ENCODE results near the gene MEMO1. TPM values are rescaled to one million over a fixed set of nuclear protein-coding genes. Genes with fewer than 3 reads are reported as not detected.
A peak's percentile ranks its signal among the peaks of the same experiment; 100 is the strongest.
"Not testable (repeated sequence)": the region's sequence is repeated elsewhere in the genome, so short reads cannot be mapped to it uniquely, and the experiment has no call there.

Gene MEMO1
- 41.9 TPM for total RNA-seq
- long read RNA-seq, full-length matches to known transcripts, result 39 of 46 reads
- long read RNA-seq, partial matches to known transcripts, result 1 of 46 reads
- long read RNA-seq, other reads (novel, unspliced or antisense), result 6 of 46 reads

DNA sequence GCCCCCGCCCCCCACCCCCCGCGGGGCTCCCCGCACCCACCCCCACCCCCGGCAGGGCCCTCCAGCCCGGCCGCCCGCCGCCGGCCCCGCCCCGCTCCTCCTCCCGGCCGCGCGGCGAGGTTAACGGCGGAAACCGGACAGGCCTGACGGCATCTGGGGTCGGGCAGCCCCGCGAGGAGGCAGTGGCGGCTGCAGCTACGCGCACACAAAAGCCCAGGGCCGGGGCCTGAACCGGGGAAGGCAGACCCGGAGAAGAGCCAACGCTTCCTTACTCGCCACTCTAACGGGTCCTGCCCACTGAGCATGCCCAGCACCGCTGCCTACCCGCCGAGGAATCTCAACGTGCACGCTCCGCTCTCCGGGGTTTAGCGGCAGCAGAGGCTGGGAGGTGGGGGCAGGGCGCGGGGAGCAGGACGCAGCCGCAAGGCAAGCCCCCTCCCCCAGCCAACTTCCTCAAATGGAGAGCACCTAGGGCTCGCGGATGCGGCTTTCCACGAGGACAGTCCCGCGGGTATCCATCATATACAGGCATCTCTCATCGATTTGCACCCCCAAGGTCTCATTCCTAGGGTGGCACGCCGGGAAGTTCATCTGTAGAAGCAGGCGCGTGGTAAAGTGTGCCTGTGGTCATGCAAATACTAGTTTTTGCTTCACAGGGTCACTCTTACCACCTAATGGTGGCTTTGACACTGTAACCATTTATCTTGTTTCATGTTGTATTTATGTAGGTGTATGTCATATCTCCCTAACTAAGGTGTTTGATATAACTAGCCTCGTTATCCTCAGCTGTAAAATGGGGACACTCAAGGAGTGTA, at the start of gene MEMO1:
MEMO1 (minus strand) TSS at position 339 of the 815 bp plus-strand sequence. CDS start 761 bp downstream, outside the sequence.
- H3K36me3 ChIP-seq, result peaks cover 1% of the 10 kb centered on the region
- peak; percentile 95 for DNase-seq
- H3K4me3 ChIP-seq, result peak within 1 kb of the TSS; percentile 92
- intact Hi-C loops (cut with micrococcal nuclease), result no loop called here
- no peaks in the 10 kb centered on the region for H3K27me3 ChIP-seq (ENCODE audit: low read depth)
- no peaks in the 10 kb centered on the region for H3K9me3 ChIP-seq (replicated peaks)
- H3K4me1 ChIP-seq, result peaks cover 42% of the 10 kb centered on the region
- TF ChIP-seq CTCF (IDR thresholded peaks at IDR 0.05; ENCODE audit: borderline replicate concordance), result no peak
- peak within 1 kb of the TSS; percentile 98 for H3K27ac ChIP-seq (replicated peaks)

- H3K4me1 ChIP-seq, result peaks cover 32% of the 10 kb centered on the region
- no peak overlapping the region for H3K4me3 ChIP-seq
- H3K36me3 ChIP-seq, result no peaks in the 10 kb centered on the region
- H3K9me3 ChIP-seq (replicated peaks), result no peaks in the 10 kb centered on the region
- intact Hi-C loops (cut with micrococcal nuclease), result no loop called here
- no peak for TF ChIP-seq CTCF (IDR thresholded peaks at IDR 0.05; ENCODE audit: borderline replicate concordance)
- H3K27me3 ChIP-seq (ENCODE audit: low read depth), result no peaks in the 10 kb centered on the region
- no peak for DNase-seq
- H3K27ac ChIP-seq (replicated peaks), result no peak overlapping the region
These were observed 49.5 kb upstream of the MEMO1 start for GRCh38 chr2:32060266-32060665.

DNA sequence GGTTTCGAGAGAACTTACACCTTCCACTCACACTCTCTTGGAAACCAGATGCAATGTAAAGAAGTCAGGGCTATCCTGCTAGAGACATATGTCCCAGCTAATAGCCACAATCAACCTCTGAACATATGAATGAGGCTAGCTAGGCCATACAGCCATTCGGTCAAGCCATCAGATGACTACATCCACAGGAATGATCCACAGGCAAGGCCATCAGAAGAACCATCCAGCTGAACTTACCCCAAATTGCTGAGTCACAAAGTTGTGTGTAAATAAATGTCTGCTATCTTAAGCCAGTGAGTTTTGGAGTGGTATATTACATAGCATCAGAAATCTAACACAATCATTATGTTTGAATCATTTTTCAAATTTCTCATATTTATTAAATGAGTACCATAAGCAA, 47.3 kb upstream of the MEMO1 start:
- TF ChIP-seq CTCF (IDR thresholded peaks at IDR 0.05; ENCODE audit: borderline replicate concordance), result no peak
- Histone ChIP-seq H3K36me3 (no peaks in the 10 kb centered on the region), H3K27me3 (ENCODE audit: low read depth) (no peaks in the 10 kb centered on the region), H3K9me3 (replicated peaks) (no peaks in the 10 kb centered on the region), H3K4me1 (peaks cover 15% of the 10 kb centered on the region), H3K4me3 (no peak overlapping the region), H3K27ac (replicated peaks) (no peak overlapping the region)
- intact Hi-C loops (cut with micrococcal nuclease), result no loop called here
- no peak for DNase-seq

DNA sequence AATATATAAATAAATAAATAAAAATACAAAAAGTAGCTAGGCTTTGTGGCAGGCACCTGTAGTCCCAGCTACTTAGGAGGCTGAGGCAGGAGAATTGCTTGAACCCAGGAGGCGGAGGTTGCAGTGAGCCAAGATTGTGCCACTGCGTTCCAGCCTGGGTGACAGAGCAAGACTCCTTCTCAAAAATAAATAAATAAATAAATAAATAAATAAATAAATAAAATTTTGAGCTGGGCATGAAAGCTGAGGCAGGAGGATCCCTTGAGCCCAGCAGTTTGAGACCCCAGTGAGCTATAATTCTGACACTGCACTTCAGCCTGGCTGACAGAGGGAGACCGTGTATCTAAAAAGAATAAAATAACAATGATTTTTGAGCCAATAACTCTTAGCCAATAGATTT, 43.8 kb upstream of the MEMO1 start:
- H3K4me3 ChIP-seq; H3K4me1 ChIP-seq; H3K27ac ChIP-seq (replicated peaks); H3K27me3 ChIP-seq (ENCODE audit: low read depth); intact Hi-C loops (cut with micrococcal nuclease); DNase-seq; H3K9me3 ChIP-seq (replicated peaks); H3K36me3 ChIP-seq: not testable (repeated sequence)

DNA sequence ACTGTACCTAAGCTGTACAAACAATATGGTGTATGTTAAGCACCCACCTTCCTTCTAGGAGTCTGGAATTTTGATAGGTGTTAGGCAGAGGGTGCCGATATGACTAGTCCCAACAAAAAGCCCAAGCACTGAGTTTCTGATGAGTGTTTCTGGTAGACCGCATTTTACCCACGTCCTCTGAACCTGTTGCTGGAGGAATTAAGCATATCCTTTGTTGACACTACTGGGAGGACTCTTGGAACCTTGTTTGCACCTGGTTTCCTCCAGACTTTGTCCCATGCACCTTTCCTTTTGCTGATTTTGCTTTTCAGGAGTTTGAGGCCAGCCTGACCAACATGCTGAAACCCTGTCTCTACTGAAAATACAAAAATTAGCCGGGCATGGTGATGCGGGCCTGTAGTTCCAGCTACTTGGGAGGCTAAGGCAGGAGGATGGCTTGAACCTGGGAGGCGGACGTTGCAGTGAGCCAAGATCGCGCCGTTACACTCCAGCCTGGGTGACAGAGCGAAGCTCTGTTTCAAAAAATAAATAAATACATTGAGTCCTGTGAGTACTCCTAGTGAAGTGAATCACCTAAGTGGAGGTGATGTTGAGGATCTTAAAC, 41.1 kb upstream of the MEMO1 start:
- no peaks in the 10 kb centered on the region for H3K9me3 ChIP-seq (replicated peaks)
- H3K27me3 ChIP-seq (ENCODE audit: low read depth), result no peaks in the 10 kb centered on the region
- H3K4me1 ChIP-seq, result no peaks in the 10 kb centered on the region
- no peak overlapping the region for H3K4me3 ChIP-seq
- DNase-seq, result no peak
- no peaks in the 10 kb centered on the region for H3K36me3 ChIP-seq
- TF ChIP-seq CTCF (IDR thresholded peaks at IDR 0.05; ENCODE audit: borderline replicate concordance), result no peak
- H3K27ac ChIP-seq (replicated peaks), result no peak overlapping the region
- intact Hi-C loops (cut with micrococcal nuclease), result no loop called here

- Histone ChIP-seq H3K27ac (replicated peaks) (no peak overlapping the region), H3K9me3 (replicated peaks) (no peaks in the 10 kb centered on the region), H3K4me1 (peaks cover 17% of the 10 kb centered on the region), H3K36me3 (no peaks in the 10 kb centered on the region), H3K27me3 (ENCODE audit: low read depth) (no peaks in the 10 kb centered on the region), H3K4me3 (no peak overlapping the region)
- intact Hi-C loops (cut with micrococcal nuclease), result no loop called here
- no peak for DNase-seq
- TF ChIP-seq CTCF (IDR thresholded peaks at IDR 0.05; ENCODE audit: borderline replicate concordance), result no peak
These were observed 32.8 kb upstream of the MEMO1 start for GRCh38 chr2:32043561-32043960.

Data from left ventricle myocardium inferior (tissue), 1 donor.